Sigmoid colon (tissue), 4 donors: ENCODE results near the gene TRIM8.

Source experiments
- POLR2A ChIP-seq, 2 donors: fragments of 450-650 bp; IDR thresholded peaks; one replicate each; pipeline ENCODE4 v1.6.1; 2016; ENCODE audit warnings: antibody characterized with exemption in 2 of 2, mild to moderate bottlenecking in 2 of 2, moderate library complexity in 2 of 2
- POLR2AphosphoS5 ChIP-seq, 4 donors: sonication (generic); formaldehyde crosslinking; IDR thresholded peaks; one replicate each; pipeline ENCODE4 v1.6.1; 2017; ENCODE audit warnings: antibody characterized with exemption in 4 of 4
- TF ChIP-seq, protein P1 (sequence below), 4 experiments: fragments of 450-650 bp in 3 of 4; fragments of 200-600 bp in 1 of 4; IDR thresholded peaks; one replicate each; pipeline ENCODE4 v1.5.1; 2016 to 2019; ENCODE audit warnings: antibody characterized with exemption in 4 of 4, mild to moderate bottlenecking in 3 of 4, moderate library complexity in 2 of 4

DNA sequence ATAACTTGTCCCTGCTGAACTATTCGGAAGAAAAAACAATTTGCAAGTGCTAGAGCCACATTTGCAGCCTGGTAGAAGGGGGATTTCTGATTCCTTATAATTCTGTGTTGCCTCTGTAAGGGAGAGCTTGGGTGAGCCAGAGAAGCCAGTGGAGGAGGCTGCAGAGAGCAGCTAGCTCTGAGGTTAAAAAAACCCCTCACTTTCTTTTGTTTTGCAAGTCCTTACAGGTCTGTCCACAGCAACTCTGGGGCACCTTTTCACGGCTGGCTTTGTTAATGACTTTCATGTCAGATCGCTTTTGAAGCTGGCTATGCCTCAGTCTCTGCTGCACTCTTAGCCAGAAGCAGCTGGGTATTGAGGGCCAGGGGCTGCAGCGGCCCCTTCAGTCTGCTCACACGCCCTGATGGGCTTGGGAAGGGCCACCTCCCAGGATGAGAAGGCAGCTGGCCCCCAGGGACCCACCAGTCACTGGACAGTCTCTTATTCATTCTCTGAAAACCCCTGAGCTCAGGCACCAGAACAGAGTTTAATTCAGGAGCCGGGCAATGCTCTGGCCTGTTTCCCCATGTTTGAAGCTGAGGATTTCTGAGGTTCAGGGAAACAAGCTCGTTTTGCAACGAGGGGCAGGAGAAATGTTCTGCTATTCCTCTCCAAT is 30.9 kb downstream of the TRIM8 start:
- TF ChIP-seq, protein P1, sequence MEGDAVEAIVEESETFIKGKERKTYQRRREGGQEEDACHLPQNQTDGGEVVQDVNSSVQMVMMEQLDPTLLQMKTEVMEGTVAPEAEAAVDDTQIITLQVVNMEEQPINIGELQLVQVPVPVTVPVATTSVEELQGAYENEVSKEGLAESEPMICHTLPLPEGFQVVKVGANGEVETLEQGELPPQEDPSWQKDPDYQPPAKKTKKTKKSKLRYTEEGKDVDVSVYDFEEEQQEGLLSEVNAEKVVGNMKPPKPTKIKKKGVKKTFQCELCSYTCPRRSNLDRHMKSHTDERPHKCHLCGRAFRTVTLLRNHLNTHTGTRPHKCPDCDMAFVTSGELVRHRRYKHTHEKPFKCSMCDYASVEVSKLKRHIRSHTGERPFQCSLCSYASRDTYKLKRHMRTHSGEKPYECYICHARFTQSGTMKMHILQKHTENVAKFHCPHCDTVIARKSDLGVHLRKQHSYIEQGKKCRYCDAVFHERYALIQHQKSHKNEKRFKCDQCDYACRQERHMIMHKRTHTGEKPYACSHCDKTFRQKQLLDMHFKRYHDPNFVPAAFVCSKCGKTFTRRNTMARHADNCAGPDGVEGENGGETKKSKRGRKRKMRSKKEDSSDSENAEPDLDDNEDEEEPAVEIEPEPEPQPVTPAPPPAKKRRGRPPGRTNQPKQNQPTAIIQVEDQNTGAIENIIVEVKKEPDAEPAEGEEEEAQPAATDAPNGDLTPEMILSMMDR (IDR thresholded peaks at IDR 0.05): no peak
- TF ChIP-seq POLR2A (IDR thresholded peaks at IDR 0.05) (no peak), POLR2AphosphoS5 (IDR thresholded peaks at IDR 0.05) (no peak)
